Duodenal mucosa (tissue), 2 donors: ENCODE results near the gene HIPK2.

Source experiments
- H3K27ac ChIP-seq: one replicate; pipeline ENCODE4 v1.7.0; 2013; ENCODE audit warnings: low read depth, low read length
- H3K27me3 ChIP-seq, 2 donors: one replicate each; pipeline ENCODE4 v1.7.0; 2013; ENCODE audit warnings: low read length in 2 of 2, control low read depth in 1 of 2; ENCODE audit not compliant: insufficient read depth in 2 of 2, control insufficient read depth in 1 of 2
- H3K36me3 ChIP-seq, 2 donors: one replicate each; pipeline ENCODE4 v1.7.0; 2013; ENCODE audit warnings: low read length in 2 of 2, control low read depth in 1 of 2; ENCODE audit not compliant: insufficient read depth in 2 of 2, control insufficient read depth in 1 of 2
- H3K4me1 ChIP-seq, 2 donors: one replicate each; pipeline ENCODE4 v1.7.0; 2013; ENCODE audit warnings: low read length in 2 of 2, control low read depth in 1 of 2; ENCODE audit not compliant: insufficient read depth in 2 of 2, control insufficient read depth in 1 of 2
- H3K4me3 ChIP-seq, 2 donors: one replicate each; pipeline ENCODE4 v1.7.0; 2013; ENCODE audit warnings: low read length in 2 of 2, low read depth in 1 of 2
- H3K9ac ChIP-seq, 2 donors: one replicate each; pipeline ENCODE4 v1.7.0; 2013; ENCODE audit warnings: low read length in 2 of 2, low read depth in 1 of 2
- H3K9me3 ChIP-seq, 2 donors: one replicate each; pipeline ENCODE4 v1.7.0; 2013; ENCODE audit warnings: low read length in 2 of 2, control low read depth in 1 of 2; ENCODE audit not compliant: control insufficient read depth in 1 of 2

HIPK2 gene

GRCh38 chr7:139580435-139580834 lies 197.4 kb downstream of the HIPK2 start:
- no peak overlapping the region for H3K4me3 ChIP-seq
- peaks cover 44 to 78% of the 10 kb centered on the region in 2 donors for H3K36me3 ChIP-seq
- H3K27ac ChIP-seq, result no peak overlapping the region
- H3K9ac ChIP-seq, result no peak overlapping the region
- no peaks in the 10 kb centered on the region for H3K4me1 ChIP-seq
- no peaks in the 10 kb centered on the region for H3K9me3 ChIP-seq
- H3K27me3 ChIP-seq, result no peaks in the 10 kb centered on the region

- Histone ChIP-seq H3K4me1 (no peaks in the 10 kb centered on the region), H3K27ac (no peak overlapping the region), H3K9ac (no peak overlapping the region), H3K9me3 (no peaks in the 10 kb centered on the region), H3K36me3 (peaks cover 32 to 66% of the 10 kb centered on the region in 2 donors), H3K4me3 (no peak overlapping the region), H3K27me3 (no peaks in the 10 kb centered on the region)
Observed at GRCh38 chr7:139576179-139576973, 201.4 kb downstream of the HIPK2 start.

- Histone ChIP-seq H3K27ac (no peak overlapping the region), H3K4me1 (no peaks in the 10 kb centered on the region), H3K36me3 (peaks cover 30 to 58% of the 10 kb centered on the region in 2 donors), H3K9ac (no peak overlapping the region), H3K4me3 (no peak overlapping the region), H3K9me3 (no peaks in the 10 kb centered on the region), H3K27me3 (no peaks in the 10 kb centered on the region)
Observed at GRCh38 chr7:139575338-139575680, 202.5 kb downstream of the HIPK2 start.

GRCh38 chr7:139574618-139575337 lies 203.0 kb downstream of the HIPK2 start:
- no peaks in the 10 kb centered on the region for H3K27me3 ChIP-seq
- H3K36me3 ChIP-seq, result peaks cover 30 to 53% of the 10 kb centered on the region in 2 donors
- H3K27ac ChIP-seq, result no peak overlapping the region
- no peak overlapping the region for H3K9ac ChIP-seq
- H3K4me3 ChIP-seq, result no peak overlapping the region
- H3K9me3 ChIP-seq, result no peaks in the 10 kb centered on the region
- no peaks in the 10 kb centered on the region for H3K4me1 ChIP-seq

GRCh38 chr7:139573871-139574270 lies 203.9 kb downstream of the HIPK2 start:
- no peaks in the 10 kb centered on the region for H3K27me3 ChIP-seq
- H3K9me3 ChIP-seq, result no peaks in the 10 kb centered on the region
- no peak overlapping the region for H3K27ac ChIP-seq
- no peak overlapping the region for H3K9ac ChIP-seq
- peaks cover 31 to 47% of the 10 kb centered on the region in 2 donors for H3K36me3 ChIP-seq
- H3K4me3 ChIP-seq, result no peak overlapping the region
- H3K4me1 ChIP-seq, result no peaks in the 10 kb centered on the region

- Histone ChIP-seq H3K27ac (no peak overlapping the region), H3K9me3 (no peaks in the 10 kb centered on the region), H3K36me3 (peaks cover 30 to 53% of the 10 kb centered on the region in 2 donors), H3K9ac (no peak overlapping the region), H3K4me3 (no peak overlapping the region), H3K27me3 (no peaks in the 10 kb centered on the region), H3K4me1 (no peaks in the 10 kb centered on the region)
Observed at GRCh38 chr7:139572704-139573385, 205.0 kb downstream of the HIPK2 start.

GRCh38 chr7:139572071-139572470 lies 205.7 kb downstream of the HIPK2 start:
- Histone ChIP-seq H3K36me3 (peaks cover 30 to 47% of the 10 kb centered on the region in 2 donors), H3K27me3 (no peaks in the 10 kb centered on the region), H3K27ac (no peak overlapping the region), H3K9me3 (no peaks in the 10 kb centered on the region), H3K4me1 (no peaks in the 10 kb centered on the region), H3K9ac (no peak overlapping the region), H3K4me3 (no peak overlapping the region)

GRCh38 chr7:139571651-139572050 lies 206.1 kb downstream of the HIPK2 start:
- no peaks in the 10 kb centered on the region for H3K4me1 ChIP-seq
- H3K4me3 ChIP-seq, result no peak overlapping the region
- no peak overlapping the region for H3K27ac ChIP-seq
- H3K27me3 ChIP-seq, result no peaks in the 10 kb centered on the region
- H3K36me3 ChIP-seq, result peaks cover 29 to 45% of the 10 kb centered on the region in 2 donors
- no peak overlapping the region for H3K9ac ChIP-seq
- no peaks in the 10 kb centered on the region for H3K9me3 ChIP-seq

GRCh38 chr7:139571190-139571589 lies 206.6 kb downstream of the HIPK2 start:
- Histone ChIP-seq H3K9ac (no peak overlapping the region), H3K4me1 (no peaks in the 10 kb centered on the region), H3K27ac (no peak overlapping the region), H3K36me3 (peaks cover 27 to 42% of the 10 kb centered on the region in 2 donors), H3K27me3 (no peaks in the 10 kb centered on the region), H3K4me3 (no peak overlapping the region), H3K9me3 (no peaks in the 10 kb centered on the region)

GRCh38 chr7:139570626-139571025 lies 207.2 kb downstream of the HIPK2 start:
- Histone ChIP-seq H3K4me3 (no peak overlapping the region), H3K9ac (no peak overlapping the region), H3K27ac (no peak overlapping the region), H3K4me1 (no peaks in the 10 kb centered on the region), H3K27me3 (no peaks in the 10 kb centered on the region), H3K9me3 (no peaks in the 10 kb centered on the region), H3K36me3 (peaks cover 26 to 37% of the 10 kb centered on the region in 2 donors)
